SW 1271 (cell line): Measurements from ENCODE around the gene NAV1.

Experiments used
- DNase-seq, 2 experiments: peaks; one replicate each; lab custom pipeline; 2025; lab: John Stamatoyannopoulos, UW

NAV1 gene

GRCh38 chr1:201586806-201587205 is 47.9 kb downstream of the NAV1 start:
- DNase-seq = no peak

GRCh38 chr1:201587729-201588128 is 48.8 kb downstream of the NAV1 start:
- DNase-seq = no peak
